Adipocyte (in vitro differentiated cells): Measurements from ENCODE around the gene MUC13.

ENCODE experiments used
- DNase-seq: peaks from one replicate; pipeline ENCODE4 v3.0.0-alpha.2; 2015; ENCODE audit warnings: low read depth
- H3K27me3 ChIP-seq: replicated peaks from 2 replicates; pipeline ENCODE4 v1.7.0; 2013; ENCODE audit warnings: mild to moderate bottlenecking, low read length, moderate library complexity; ENCODE audit not compliant: control insufficient read depth, insufficient read depth
- H3K36me3 ChIP-seq: 2 replicates; pipeline ENCODE4 v1.7.0; 2013; ENCODE audit warnings: low read length, mild to moderate bottlenecking, moderate library complexity; ENCODE audit not compliant: control insufficient read depth, insufficient read depth, severe bottlenecking
- H3K4me1 ChIP-seq: 2 replicates; pipeline ENCODE4 v1.7.0; 2013; ENCODE audit warnings: mild to moderate bottlenecking, low read length, moderate library complexity; ENCODE audit not compliant: control insufficient read depth, insufficient read depth
- H3K4me3 ChIP-seq: 2 replicates; pipeline ENCODE4 v1.7.0; 2013; ENCODE audit warnings: mild to moderate bottlenecking, low read length, moderate library complexity
- H3K9ac ChIP-seq: 2 replicates; pipeline ENCODE4 v1.7.0; 2013; ENCODE audit warnings: mild to moderate bottlenecking, low read length, moderate library complexity
- H3K9me3 ChIP-seq: 2 replicates; pipeline ENCODE4 v1.7.0; 2013; ENCODE audit warnings: mild to moderate bottlenecking, low read length, moderate library complexity; ENCODE audit not compliant: control insufficient read depth

MUC13 gene

GRCh38 chr3:124882816-124883747, 51.5 kb downstream of the MUC13 start:
- peak overlapping the region; percentile 95 for H3K4me3 ChIP-seq
- H3K4me1 ChIP-seq = peaks cover 60% of the 10 kb centered on the region
- H3K9me3 ChIP-seq = no peaks in the 10 kb centered on the region
- H3K27me3 ChIP-seq = no peaks in the 10 kb centered on the region
- H3K9ac ChIP-seq = peak overlapping the region; percentile 94
- H3K36me3 ChIP-seq = peaks cover 9% of the 10 kb centered on the region
- DNase-seq = no peak

- Histone ChIP-seq H3K27me3 (no peaks in the 10 kb centered on the region), H3K9ac (peak overlapping the region; percentile 16), H3K4me1 (peaks cover 69% of the 10 kb centered on the region), H3K9me3 (no peaks in the 10 kb centered on the region), H3K36me3 (peaks cover 9% of the 10 kb centered on the region), H3K4me3 (no peak overlapping the region)
- no peak for DNase-seq
Observed at GRCh38 chr3:124881976-124882697, 52.4 kb downstream of the MUC13 start.

DNA sequence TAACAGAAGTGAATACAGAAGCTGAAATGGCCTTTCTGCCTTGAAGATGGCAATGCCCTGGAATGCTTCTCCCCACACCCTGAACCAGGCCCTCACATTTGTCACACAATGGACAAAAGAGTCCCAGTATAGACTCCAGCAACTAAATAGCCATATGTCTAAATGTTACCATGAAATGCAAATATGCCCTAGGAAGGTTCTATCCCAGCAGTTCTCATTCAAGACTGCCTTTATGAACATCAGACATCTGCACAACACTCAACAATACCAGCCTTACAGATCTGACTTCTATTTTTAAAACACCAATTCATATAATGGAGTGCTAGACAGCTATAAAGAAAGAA, 55.2 kb downstream of the MUC13 start:
- H3K27me3 ChIP-seq = no peaks in the 10 kb centered on the region
- H3K4me1 ChIP-seq = peaks cover 78% of the 10 kb centered on the region
- no peaks in the 10 kb centered on the region for H3K9me3 ChIP-seq
- peak overlapping the region; percentile 23 for H3K4me3 ChIP-seq
- DNase-seq = no peak
- peaks cover 9% of the 10 kb centered on the region for H3K36me3 ChIP-seq
- H3K9ac ChIP-seq = peak overlapping the region; percentile 67

DNA sequence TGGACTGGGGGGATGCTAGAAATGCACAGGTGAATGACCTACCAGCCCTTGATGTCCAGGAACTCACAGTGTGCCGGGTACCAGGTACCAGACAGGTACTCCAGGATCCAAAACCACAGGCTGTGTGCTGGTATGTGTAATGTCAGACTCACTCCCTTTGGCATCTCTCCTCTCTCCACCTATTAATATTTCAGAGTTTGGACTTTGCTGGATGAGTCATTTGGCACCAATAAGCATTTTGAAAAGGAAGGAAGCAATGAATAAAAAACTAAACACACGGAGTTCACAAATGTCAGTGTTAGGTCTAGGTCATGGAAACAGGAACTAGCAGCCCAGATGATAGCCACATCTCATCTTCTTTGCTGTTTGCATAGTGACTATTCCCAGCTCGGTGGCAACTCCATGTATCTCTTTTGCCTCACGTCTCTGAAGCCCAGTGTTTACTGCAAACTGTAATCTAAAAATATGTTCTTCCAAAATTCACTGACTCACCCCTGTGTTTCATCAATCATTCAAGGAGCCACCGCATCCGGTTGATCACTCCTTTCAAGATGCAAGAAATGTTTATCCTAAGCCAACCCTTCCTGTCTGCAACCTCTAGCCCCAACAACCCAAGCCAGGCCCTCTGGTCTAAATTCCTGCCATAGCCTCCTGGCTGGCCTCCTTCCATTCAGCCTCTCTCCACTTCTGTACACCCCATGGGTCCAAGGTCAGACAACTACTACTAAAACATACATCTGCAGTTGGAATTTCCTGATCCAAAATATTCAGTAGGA, 55.8 kb downstream of the MUC13 start:
- peak; percentile 86 for DNase-seq
- Histone ChIP-seq H3K4me3 (peak overlapping the region; percentile 23), H3K4me1 (peaks cover 76% of the 10 kb centered on the region)

GRCh38 chr3:124877674-124878073, 56.9 kb downstream of the MUC13 start:
- DNase-seq = no peak

More for the DNA sequence above, 55.8 kb downstream of the MUC13 start:
- Histone ChIP-seq H3K27me3 (no peaks in the 10 kb centered on the region), H3K9ac (peak overlapping the region; percentile 67), H3K36me3 (peaks cover 9% of the 10 kb centered on the region), H3K9me3 (no peaks in the 10 kb centered on the region)

DNA sequence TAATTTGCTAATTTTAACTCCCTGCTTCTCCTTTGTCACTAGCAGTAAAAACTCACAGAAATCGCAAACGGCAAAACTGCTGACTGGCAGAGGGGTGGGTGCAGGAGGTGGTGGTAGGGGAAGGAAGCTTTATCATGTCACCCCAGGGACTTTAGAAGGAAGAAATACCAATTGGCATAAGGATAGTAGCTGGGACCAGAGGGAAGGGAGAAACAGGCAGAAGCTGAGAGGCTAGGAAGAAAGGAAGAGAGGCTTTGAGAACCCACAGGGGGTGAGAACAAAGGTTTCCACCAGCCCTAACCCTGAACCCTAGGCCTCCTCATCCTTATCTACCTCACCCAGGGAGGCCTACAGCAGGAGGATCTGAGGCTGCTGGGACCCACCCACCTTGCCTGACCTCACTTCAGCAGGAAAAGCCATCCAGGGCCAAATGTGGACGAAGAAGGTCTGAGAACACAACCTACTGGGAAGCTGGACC, 58.1 kb downstream of the MUC13 start:
- peaks cover 17% of the 10 kb centered on the region for H3K36me3 ChIP-seq
- peaks cover 72% of the 10 kb centered on the region for H3K4me1 ChIP-seq
- no peak overlapping the region for H3K4me3 ChIP-seq
- DNase-seq = no peak
- no peaks in the 10 kb centered on the region for H3K9me3 ChIP-seq
- H3K27me3 ChIP-seq = no peaks in the 10 kb centered on the region
- H3K9ac ChIP-seq = peak overlapping the region; percentile 74

More at GRCh38 chr3:124877674-124878073, 56.9 kb downstream of the MUC13 start:
- Histone ChIP-seq H3K27me3 (no peaks in the 10 kb centered on the region), H3K36me3 (peaks cover 7% of the 10 kb centered on the region), H3K4me3 (no peak overlapping the region), H3K4me1 (peaks cover 77% of the 10 kb centered on the region), H3K9ac (peak overlapping the region; percentile 62), H3K9me3 (no peaks in the 10 kb centered on the region)

DNA sequence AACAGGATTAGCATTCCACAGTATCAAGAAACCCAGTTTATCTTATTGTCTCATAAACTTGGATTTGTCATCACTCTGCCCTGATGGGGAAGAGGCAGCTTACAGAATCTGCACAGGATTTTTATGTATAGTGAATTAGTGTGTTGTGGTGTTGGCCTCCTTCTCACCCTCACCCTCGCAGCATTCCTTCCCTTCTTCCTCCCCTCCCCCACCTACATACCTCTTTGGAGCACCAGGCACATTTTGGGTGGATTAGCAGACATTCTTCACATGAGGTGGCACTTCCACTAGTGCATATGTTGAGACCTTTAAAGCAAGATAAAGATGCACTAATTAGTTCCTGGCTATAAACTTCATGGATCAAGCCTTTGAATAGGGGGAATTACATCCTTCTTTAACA, 61.3 kb downstream of the MUC13 start:
- Histone ChIP-seq H3K27me3 (no peaks in the 10 kb centered on the region), H3K4me1 (peaks cover 53% of the 10 kb centered on the region), H3K9me3 (no peaks in the 10 kb centered on the region), H3K36me3 (peaks cover 39% of the 10 kb centered on the region), H3K4me3 (peak overlapping the region; percentile 19), H3K9ac (no peak overlapping the region)
- DNase-seq = no peak

- no peaks in the 10 kb centered on the region for H3K9me3 ChIP-seq
- H3K4me3 ChIP-seq = no peak overlapping the region
- no peaks in the 10 kb centered on the region for H3K27me3 ChIP-seq
- H3K36me3 ChIP-seq = peaks cover 69% of the 10 kb centered on the region
- no peak for DNase-seq
- H3K9ac ChIP-seq = no peak overlapping the region
- H3K4me1 ChIP-seq = peaks cover 2% of the 10 kb centered on the region
Observed at GRCh38 chr3:124867511-124867910, 67.0 kb downstream of the MUC13 start.

DNA sequence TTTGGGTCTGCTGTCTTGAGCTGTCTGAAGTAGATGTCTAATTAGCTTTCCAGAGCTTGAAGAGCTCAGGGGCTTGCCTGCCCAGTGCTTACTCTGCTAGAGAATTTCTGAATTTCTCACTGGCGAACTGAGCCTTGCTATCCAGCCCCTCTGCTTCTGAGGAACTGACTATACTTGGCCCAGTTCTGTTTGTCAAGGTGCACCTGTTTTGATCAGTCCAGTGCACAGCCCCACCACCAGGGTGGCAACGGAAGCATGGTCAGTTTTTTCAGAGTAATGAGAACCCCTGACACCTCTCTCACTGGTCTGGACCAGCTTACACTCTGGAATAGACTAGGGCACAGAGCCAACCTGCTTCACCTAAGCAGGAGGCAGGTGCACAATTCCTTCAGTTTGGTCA, 72.5 kb downstream of the MUC13 start:
- no peaks in the 10 kb centered on the region for H3K27me3 ChIP-seq
- H3K9me3 ChIP-seq = no peaks in the 10 kb centered on the region
- peak overlapping the region; percentile 46 for H3K9ac ChIP-seq
- H3K4me3 ChIP-seq = no peak overlapping the region
- DNase-seq = no peak
- peaks cover 26% of the 10 kb centered on the region for H3K36me3 ChIP-seq
- H3K4me1 ChIP-seq = peaks cover 50% of the 10 kb centered on the region

- H3K4me1 ChIP-seq = peaks cover 59% of the 10 kb centered on the region
- DNase-seq = no peak
- H3K9ac ChIP-seq = peak overlapping the region; percentile 24
- H3K36me3 ChIP-seq = peaks cover 21% of the 10 kb centered on the region
- no peaks in the 10 kb centered on the region for H3K27me3 ChIP-seq
- H3K9me3 ChIP-seq = no peaks in the 10 kb centered on the region
- H3K4me3 ChIP-seq = peak overlapping the region; percentile 44
Observed at GRCh38 chr3:124861041-124861440, 73.5 kb downstream of the MUC13 start.

- Histone ChIP-seq H3K36me3 (peaks cover 23% of the 10 kb centered on the region), H3K4me3 (peak overlapping the region; percentile 44), H3K27me3 (no peaks in the 10 kb centered on the region), H3K4me1 (peaks cover 59% of the 10 kb centered on the region), H3K9ac (peak overlapping the region; percentile 77), H3K9me3 (no peaks in the 10 kb centered on the region)
- peak; percentile 96 for DNase-seq
Observed at GRCh38 chr3:124860599-124860998, 74.0 kb downstream of the MUC13 start.
